Naive B cell (primary cell): ENCODE results near the gene CD163L1. TPM values are rescaled to one million over a fixed set of nuclear protein-coding genes. Genes with fewer than 3 reads are reported as not detected.

Experiments used
- ATAC-seq, 2 donors: fragments of 150-1000 bp; cut with Tn5 transposase; 2 replicates each; pipeline ENCODE4 v1.10.0; 2021; ENCODE audit warnings: low read depth in 2 of 2, mild to moderate bottlenecking in 2 of 2, moderate library complexity in 2 of 2
- DNase-seq: peaks from one replicate; pipeline ENCODE4 v3.0.0; 2022
- H3K27ac Mint-ChIP-seq, 6 donors: one replicate each; pipeline ENCODE4 v1.8.0; 2020 to 2022; ENCODE audit warnings: mild to moderate bottlenecking in 6 of 6, mixed read lengths in 6 of 6, moderate library complexity in 5 of 6, inconsistent platforms in 2 of 6
- H3K27me3 Mint-ChIP-seq, 3 donors: one replicate each; pipeline ENCODE4 v1.8.0; 2021 to 2022; ENCODE audit warnings: mixed read lengths in 3 of 3, mild to moderate bottlenecking in 1 of 3
- H3K36me3 Mint-ChIP-seq, 2 donors: one replicate each; pipeline ENCODE4 v1.8.0; 2020 to 2022; ENCODE audit warnings: mixed read lengths in 2 of 2, inconsistent platforms in 1 of 2, mild to moderate bottlenecking in 1 of 2
- H3K4me1 Mint-ChIP-seq, 3 donors: one replicate each; pipeline ENCODE4 v1.8.0; 2020 to 2022; ENCODE audit warnings: mixed read lengths in 3 of 3, inconsistent platforms in 1 of 3, mild to moderate bottlenecking in 1 of 3, moderate library complexity in 1 of 3
- H3K4me3 Mint-ChIP-seq, 8 donors: one replicate each; pipeline ENCODE4 v1.8.0; 2020 to 2022; ENCODE audit warnings: mild to moderate bottlenecking in 8 of 8, mixed read lengths in 8 of 8, moderate library complexity in 8 of 8, inconsistent platforms in 2 of 8
- H3K9me3 Mint-ChIP-seq, 7 donors: one replicate each; pipeline ENCODE4 v1.8.0; 2020 to 2022; ENCODE audit warnings: mixed read lengths in 7 of 7, mild to moderate bottlenecking in 5 of 7, inconsistent platforms in 2 of 7, moderate library complexity in 1 of 7
- polyA plus RNA-seq, 6 donors: library from polyadenylated mRNA; unstranded; fragments of 300-500 nt; fragmentation: Illumina TruSeq; gene quantifications; one replicate each; pipeline ENCODE4 v1.2.3, GENCODE V29; 2021; ENCODE audit warnings: low read depth in 6 of 6

CD163L1 gene
- polyA plus RNA-seq, 6 donors from 2014 or later = not detected

DNA sequence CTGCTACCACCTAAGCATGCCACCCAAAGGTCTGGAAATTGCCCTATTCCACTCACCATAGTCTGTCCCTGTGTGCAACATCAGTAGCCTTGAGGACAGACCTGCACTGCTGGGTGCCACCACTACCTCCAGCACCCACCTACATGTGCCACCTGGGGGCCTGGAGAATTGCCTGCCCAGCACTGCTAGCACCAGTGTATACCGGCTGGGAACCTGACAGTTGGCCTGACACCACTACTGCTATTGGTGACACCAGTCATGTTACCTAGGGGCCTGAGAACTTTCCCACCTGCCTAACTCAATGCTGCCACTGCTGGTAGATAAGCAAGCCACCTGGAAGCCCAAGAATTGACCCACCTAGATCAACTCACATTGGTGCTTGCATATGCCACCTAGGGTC is 60.8 kb downstream of the CD163L1 start:
- ATAC-seq = no peak
- H3K4me1 Mint-ChIP-seq = no peaks in the 10 kb centered on the region
- peaks cover 9 to 45% (median 21%) of the 10 kb centered on the region in 7 donors for H3K9me3 Mint-ChIP-seq
- no peak overlapping the region for H3K4me3 Mint-ChIP-seq
- peaks cover 23 to 38% (median 37%) of the 10 kb centered on the region in 3 donors for H3K27me3 Mint-ChIP-seq
- H3K36me3 Mint-ChIP-seq = peaks cover 0 to 13% of the 10 kb centered on the region in 2 donors
- no peak overlapping the region for H3K27ac Mint-ChIP-seq
- DNase-seq = no peak

DNA sequence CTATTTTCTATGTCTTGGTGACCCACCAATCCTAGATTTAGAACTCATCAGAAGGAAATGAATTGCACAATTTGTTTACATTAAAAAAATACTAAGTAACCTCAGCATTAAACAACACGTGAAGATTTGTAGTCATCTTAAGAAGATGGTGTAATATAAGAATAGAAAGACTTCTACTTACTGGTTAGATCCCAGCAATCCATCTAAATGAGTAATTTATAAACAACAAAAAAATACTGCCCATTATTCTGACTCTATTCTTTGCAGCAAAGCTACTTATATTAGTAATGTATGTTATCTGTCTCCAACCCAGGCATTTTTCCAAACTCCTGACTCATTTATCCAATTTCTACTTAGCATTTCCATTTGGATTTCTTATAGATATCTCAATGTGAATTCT is 67.8 kb downstream of the CD163L1 start:
- H3K4me3 Mint-ChIP-seq = no peak overlapping the region
- ATAC-seq = no peak
- no peak for DNase-seq
- no peak overlapping the region for H3K27ac Mint-ChIP-seq
- peaks cover 5 to 17% (median 10%) of the 10 kb centered on the region in 3 donors for H3K27me3 Mint-ChIP-seq
- H3K4me1 Mint-ChIP-seq = no peaks in the 10 kb centered on the region
- H3K36me3 Mint-ChIP-seq = no peaks in the 10 kb centered on the region
- H3K9me3 Mint-ChIP-seq = peaks cover 0 to under 1% (median 0%) of the 10 kb centered on the region in 7 donors

DNA sequence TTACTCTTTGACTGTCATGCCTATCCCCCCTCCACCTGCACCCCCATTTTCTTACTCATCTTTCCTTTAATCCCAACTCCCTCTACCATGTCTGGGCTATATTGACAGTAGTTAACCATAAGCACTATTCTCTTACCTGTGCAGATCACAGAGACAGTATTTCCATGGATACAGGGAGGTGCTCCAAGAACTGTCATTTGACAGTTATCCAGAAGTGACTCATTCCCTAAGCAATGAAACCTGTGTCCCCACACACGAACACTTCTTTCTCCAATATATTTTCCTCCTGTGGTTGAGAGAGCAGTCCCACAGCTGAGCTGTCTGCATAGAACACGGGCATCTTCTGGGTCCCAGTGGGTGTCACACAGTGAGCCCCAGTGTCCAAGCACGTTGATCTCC is 68.8 kb downstream of the CD163L1 start:
- H3K9me3 Mint-ChIP-seq = peaks cover 0 to 9% (median 2%) of the 10 kb centered on the region in 7 donors
- DNase-seq (no peak), ATAC-seq (no peak)
- peaks cover 9 to 21% (median 16%) of the 10 kb centered on the region in 3 donors for H3K27me3 Mint-ChIP-seq
- no peak overlapping the region for H3K4me3 Mint-ChIP-seq
- H3K27ac Mint-ChIP-seq = no peak overlapping the region
- no peaks in the 10 kb centered on the region for H3K36me3 Mint-ChIP-seq
- no peaks in the 10 kb centered on the region for H3K4me1 Mint-ChIP-seq

DNA sequence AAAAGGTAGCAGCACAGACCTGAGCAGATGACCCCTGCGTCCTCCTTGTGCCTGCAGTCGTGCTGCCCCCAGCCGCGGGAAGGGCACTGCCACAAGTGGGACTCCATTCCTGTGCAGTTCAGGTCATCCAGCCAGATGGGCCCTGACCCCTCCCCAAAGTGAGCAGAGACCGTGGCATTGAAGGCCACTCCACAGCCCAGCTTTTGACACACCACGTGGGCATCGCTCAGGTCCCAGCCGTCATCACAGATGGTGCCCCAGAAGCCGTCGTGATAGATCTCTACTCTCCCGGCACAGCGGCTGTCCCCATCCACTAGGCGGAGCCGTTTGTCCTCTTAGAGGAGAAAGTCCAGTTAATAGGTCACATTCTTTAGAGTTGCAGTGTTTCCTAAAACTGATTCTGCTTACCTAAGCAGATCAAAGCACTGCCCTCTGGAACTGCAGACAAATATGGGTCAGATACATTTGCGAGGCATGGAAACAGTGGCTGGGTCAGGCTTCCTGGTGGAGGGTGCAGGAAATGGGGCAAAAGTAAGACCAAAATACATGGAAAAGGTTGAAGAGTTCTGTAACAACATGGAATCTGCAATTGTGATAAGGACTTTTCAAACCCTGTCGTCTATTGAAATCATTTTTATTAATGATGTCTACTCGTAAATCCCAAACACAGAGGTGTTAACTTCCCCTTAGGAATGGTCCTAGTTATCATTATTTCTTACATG is 69.4 kb downstream of the CD163L1 start:
- no peak for DNase-seq
- peaks cover 0 to 9% (median 2%) of the 10 kb centered on the region in 7 donors for H3K9me3 Mint-ChIP-seq
- ATAC-seq = no peak
- H3K27me3 Mint-ChIP-seq = peaks cover 9 to 23% (median 21%) of the 10 kb centered on the region in 3 donors
- H3K4me3 Mint-ChIP-seq = no peak overlapping the region
- H3K4me1 Mint-ChIP-seq = no peaks in the 10 kb centered on the region
- no peak overlapping the region for H3K27ac Mint-ChIP-seq
- no peaks in the 10 kb centered on the region for H3K36me3 Mint-ChIP-seq

DNA sequence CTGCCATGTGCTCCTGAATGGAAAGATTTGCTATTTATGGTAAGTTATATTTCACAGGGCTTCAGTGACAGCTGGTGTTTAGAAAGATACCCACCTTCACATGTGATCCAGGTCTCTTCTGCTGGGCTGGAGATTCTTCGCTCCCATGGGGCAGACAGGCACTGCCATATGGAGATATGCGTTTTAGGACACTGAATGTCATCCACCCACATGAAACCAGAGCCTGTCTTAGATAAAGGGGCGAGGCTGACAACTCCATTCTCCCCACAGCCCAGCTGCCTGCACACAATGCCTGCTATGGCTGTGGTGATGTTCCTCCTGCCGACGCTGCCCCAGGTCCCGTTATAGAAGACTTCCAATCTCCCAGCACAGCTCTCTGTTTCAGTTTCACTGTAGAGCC is 70.7 kb downstream of the CD163L1 start:
- Mint-ChIP-seq H3K9me3 (peaks cover 0 to 9% (median 2%) of the 10 kb centered on the region in 7 donors), H3K4me1 (no peaks in the 10 kb centered on the region), H3K4me3 (no peak overlapping the region), H3K27ac (no peak overlapping the region), H3K36me3 (no peaks in the 10 kb centered on the region), H3K27me3 (peaks cover 9 to 28% (median 23%) of the 10 kb centered on the region in 3 donors)
- ATAC-seq = no peak
- no peak for DNase-seq

DNA sequence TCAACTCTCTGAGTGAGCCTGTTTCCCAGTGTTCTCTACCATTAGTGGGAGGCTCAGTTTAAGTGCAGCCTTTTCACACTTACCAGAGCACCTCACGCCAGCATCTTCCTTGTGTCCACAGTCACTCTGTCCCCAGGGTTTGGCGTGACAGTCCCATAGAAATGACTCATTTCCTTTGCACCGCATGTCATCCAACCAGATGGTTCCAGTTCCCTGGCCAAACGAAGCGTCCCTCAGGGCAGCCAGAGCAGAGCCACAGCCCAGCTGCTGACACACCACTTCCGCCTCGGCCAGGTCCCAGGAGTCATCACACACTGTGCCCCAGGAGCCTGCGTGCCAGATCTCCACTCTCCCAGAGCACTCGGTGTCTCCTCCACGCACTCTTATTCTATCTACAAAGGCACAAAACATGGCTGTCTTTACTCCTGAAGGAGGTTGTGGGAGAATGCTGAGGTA is 74.7 kb downstream of the CD163L1 start:
- Mint-ChIP-seq H3K36me3 (no peaks in the 10 kb centered on the region), H3K4me1 (no peaks in the 10 kb centered on the region), H3K27me3 (peaks cover 9 to 29% (median 23%) of the 10 kb centered on the region in 3 donors), H3K9me3 (peaks cover 0 to 14% (median 2%) of the 10 kb centered on the region in 7 donors), H3K4me3 (no peak overlapping the region), H3K27ac (no peak overlapping the region)
- DNase-seq = no peak
- ATAC-seq = no peak

DNA sequence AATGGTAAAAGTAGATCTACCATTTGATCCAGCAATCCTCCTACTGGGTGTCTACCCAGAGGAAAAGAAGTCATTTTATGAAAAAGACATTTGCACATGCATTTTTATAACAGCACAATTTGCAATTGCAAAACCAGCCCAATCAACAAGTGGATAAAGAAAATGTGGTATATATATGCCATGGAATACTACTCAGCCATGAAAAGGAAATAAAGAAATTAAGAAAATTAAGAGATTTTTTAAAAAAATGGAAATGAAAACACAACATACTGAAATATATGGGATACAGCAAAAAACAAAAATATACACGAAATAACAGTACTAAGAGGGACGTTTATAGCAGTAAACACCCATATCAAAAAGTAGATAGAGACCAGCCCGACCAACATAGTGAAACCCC is 81.2 kb downstream of the CD163L1 start:
- Mint-ChIP-seq H3K27me3 (peaks cover 0 to 5% (median 0%) of the 10 kb centered on the region in 3 donors), H3K4me3 (no peak overlapping the region), H3K36me3 (no peaks in the 10 kb centered on the region)

DNA sequence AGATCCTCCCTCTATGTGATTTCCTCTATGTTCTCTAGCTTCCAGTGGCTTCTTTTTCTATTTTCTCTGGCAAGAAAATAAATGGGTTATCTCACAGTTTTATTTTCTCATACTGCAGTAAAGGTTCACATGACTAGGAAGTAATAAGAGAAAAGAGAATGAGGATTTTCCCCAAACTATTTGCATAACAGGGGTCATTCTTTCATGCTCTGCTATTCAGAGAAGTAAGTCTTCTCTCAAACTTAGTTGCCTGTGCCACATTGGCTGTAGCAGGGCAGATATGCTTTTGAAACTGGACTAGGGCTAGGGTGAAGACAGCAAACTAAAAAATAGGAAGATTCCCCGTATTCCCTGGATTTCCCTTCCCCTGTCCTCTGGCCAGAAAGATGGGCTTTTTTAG is 82.7 kb downstream of the CD163L1 start:
- Mint-ChIP-seq H3K36me3 (no peaks in the 10 kb centered on the region), H3K4me3 (no peak overlapping the region), H3K9me3 (peaks cover 0 to 9% (median 3%) of the 10 kb centered on the region in 7 donors), H3K27ac (no peak overlapping the region), H3K27me3 (peaks cover 0 to 5% (median 0%) of the 10 kb centered on the region in 3 donors), H3K4me1 (peaks cover 0 to 3% (median 0%) of the 10 kb centered on the region in 3 donors)
- DNase-seq (no peak), ATAC-seq (no peak)

More for the DNA sequence above, 81.2 kb downstream of the CD163L1 start:
- H3K27ac Mint-ChIP-seq = no peak overlapping the region
- DNase-seq (no peak), ATAC-seq (no peak)
- H3K9me3 Mint-ChIP-seq = peaks cover 0 to 9% (median 3%) of the 10 kb centered on the region in 7 donors
- peaks cover 0 to 3% (median 0%) of the 10 kb centered on the region in 3 donors for H3K4me1 Mint-ChIP-seq

DNA sequence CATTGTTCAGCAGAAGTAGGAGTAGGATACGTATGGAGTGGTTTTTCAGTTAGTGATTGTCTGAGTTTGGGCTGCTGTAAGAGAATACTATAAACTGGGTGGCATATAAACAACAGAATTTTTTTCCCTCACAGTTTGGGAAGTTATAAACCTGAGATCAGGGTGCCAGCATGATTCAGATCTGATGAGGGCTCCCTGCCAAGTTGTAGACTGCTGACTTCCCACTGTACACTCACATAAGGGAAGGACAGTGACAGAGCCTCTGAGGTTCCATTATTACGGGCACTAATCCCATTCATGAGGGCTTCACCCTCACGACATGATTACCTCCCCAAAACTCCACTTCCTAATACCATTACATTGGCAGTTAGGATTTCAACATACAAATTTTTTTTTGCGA is 89.4 kb downstream of the CD163L1 start:
- H3K9me3 Mint-ChIP-seq = no peaks in the 10 kb centered on the region
- no peaks in the 10 kb centered on the region for H3K36me3 Mint-ChIP-seq
- DNase-seq (no peak), ATAC-seq (no peak)
- H3K27me3 Mint-ChIP-seq = peaks cover 15 to 31% (median 20%) of the 10 kb centered on the region in 3 donors
- no peak overlapping the region for H3K27ac Mint-ChIP-seq
- no peaks in the 10 kb centered on the region for H3K4me1 Mint-ChIP-seq
- no peak overlapping the region for H3K4me3 Mint-ChIP-seq

DNA sequence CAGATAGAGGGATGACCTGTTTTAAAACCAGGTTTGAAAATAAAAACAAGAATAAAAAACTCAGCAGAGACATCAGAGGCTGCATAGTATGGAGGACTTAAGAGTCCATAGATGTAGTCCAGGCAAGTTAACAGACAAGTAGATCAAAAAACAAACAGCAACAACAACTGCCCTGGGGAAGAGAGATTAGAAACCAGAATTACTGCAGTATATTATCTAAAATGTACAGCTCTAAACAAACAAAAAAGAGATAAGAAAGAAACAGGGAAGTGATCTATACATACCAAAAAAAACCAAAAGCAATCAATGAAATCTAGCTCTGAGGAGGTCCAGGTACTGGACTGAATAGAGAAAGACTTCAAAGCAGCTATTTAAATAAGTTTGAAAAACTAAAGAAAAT is 91.3 kb downstream of the CD163L1 start:
- Mint-ChIP-seq H3K36me3 (no peaks in the 10 kb centered on the region), H3K4me1 (no peaks in the 10 kb centered on the region)

DNA sequence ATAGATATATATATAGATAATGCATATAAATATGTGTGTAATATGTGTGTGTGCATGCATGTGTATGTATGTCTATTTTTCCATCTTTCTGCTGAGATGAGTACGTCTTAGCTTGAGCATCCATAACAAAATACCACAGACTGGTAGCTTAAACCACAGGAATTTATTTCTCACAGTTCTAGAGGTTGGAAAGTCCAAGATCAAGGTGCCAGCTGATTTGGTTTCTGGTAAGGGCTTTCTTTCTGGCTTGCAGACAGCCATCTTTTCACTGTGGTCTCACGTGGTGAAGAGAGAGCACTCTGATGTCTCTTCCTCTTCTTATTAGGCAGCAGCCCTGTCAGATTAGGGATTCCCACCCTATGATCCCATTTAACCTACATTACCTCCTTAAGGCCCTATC is 92.8 kb downstream of the CD163L1 start:
- H3K27ac Mint-ChIP-seq = no peak overlapping the region
- no peaks in the 10 kb centered on the region for H3K9me3 Mint-ChIP-seq
- H3K36me3 Mint-ChIP-seq = no peaks in the 10 kb centered on the region
- H3K4me1 Mint-ChIP-seq = no peaks in the 10 kb centered on the region
- H3K4me3 Mint-ChIP-seq = no peak overlapping the region
- peaks cover 15 to 31% (median 25%) of the 10 kb centered on the region in 3 donors for H3K27me3 Mint-ChIP-seq
- DNase-seq = no peak
- no peak for ATAC-seq

More for the DNA sequence above, 91.3 kb downstream of the CD163L1 start:
- DNase-seq (no peak), ATAC-seq (no peak)
- H3K9me3 Mint-ChIP-seq = no peaks in the 10 kb centered on the region
- no peak overlapping the region for H3K4me3 Mint-ChIP-seq
- H3K27ac Mint-ChIP-seq = no peak overlapping the region
- H3K27me3 Mint-ChIP-seq = peaks cover 15 to 31% (median 25%) of the 10 kb centered on the region in 3 donors

DNA sequence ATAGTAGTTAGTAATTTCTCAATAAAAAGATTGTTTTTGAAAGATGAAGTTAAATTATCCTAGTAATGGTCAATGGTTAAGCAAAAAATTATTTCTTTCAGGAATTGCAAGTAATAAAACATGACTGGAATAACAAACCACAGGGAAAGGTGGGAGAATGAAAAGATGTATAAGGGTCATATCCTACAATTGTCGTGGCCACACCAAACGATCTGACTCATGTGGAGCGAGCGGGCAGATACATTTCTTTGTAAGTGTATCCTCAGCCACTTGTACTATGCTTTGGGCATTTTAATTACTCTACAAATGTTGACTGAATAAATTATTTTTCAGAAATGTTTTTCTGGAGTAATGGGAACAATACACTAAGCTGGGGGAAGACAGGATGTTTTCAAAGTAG is 94.5 kb downstream of the CD163L1 start:
- Mint-ChIP-seq H3K9me3 (peaks cover 0 to 11% (median 5%) of the 10 kb centered on the region in 7 donors), H3K27ac (no peak overlapping the region), H3K27me3 (peaks cover 11 to 31% (median 25%) of the 10 kb centered on the region in 3 donors), H3K36me3 (peaks cover 5 to 8% of the 10 kb centered on the region in 2 donors), H3K4me1 (no peaks in the 10 kb centered on the region), H3K4me3 (no peak overlapping the region)
- DNase-seq (no peak), ATAC-seq (no peak)

DNA sequence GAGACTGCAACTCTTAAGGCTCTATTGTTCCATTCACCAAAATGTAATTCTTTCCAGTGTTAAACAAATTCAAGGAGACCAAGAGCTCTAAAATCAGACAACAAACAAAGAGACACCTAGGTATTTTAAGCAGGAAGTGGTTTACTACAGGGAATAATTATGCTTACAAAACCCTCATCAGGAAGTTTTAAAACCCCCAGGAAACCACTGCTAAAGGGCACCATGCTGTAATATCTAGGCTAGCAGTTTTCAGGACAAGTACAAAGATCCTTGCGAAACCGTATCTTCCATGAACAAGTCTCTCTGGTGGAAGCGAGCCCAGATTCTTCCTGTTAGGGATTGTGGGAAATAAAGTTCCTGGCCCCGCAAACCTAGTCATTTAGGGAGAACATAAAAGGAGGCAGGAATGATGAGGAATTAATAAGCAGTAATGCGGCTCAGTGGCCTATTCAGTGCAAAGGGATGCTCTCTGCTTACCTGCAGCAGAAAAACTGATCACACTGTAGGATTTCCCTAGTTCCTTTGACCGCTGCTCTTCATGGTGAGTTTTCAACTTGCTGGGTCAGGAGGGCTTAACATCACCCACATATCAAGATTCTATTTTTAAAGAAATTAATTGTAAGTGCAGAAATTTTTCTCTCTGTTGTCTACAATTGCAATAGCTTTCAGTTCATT is 97.3 kb downstream of the CD163L1 start:
- Mint-ChIP-seq H3K27ac (no peak overlapping the region), H3K36me3 (peaks cover 5 to 8% of the 10 kb centered on the region in 2 donors), H3K9me3 (peaks cover 1 to 29% (median 11%) of the 10 kb centered on the region in 7 donors), H3K4me1 (no peaks in the 10 kb centered on the region), H3K4me3 (no peak overlapping the region), H3K27me3 (peaks cover 5 to 17% (median 15%) of the 10 kb centered on the region in 3 donors)
- ATAC-seq (no peak), DNase-seq (no peak)
